HG03280 (cell line): ENCODE data around the gene WDR87.
"Not testable (repeated sequence)": the region's sequence is repeated elsewhere in the genome, so short reads cannot be mapped to it uniquely, and the experiment has no call there.

Experiments
- ATAC-seq: cut with Tn5 transposase; IDR thresholded peaks from one replicate; pipeline ENCODE4 v1.9.1; 2021; ENCODE audit warnings: mild to moderate bottlenecking, moderate library complexity; ENCODE audit not compliant: unreplicated experiment

Gene WDR87

GRCh38 chr19:37886571-37886970 lies 19.8 kb downstream of the WDR87 start:
- no peak for ATAC-seq

GRCh38 chr19:37885392-37885791 lies 21.0 kb downstream of the WDR87 start:
- no peak for ATAC-seq

- no peak for ATAC-seq
Measured at GRCh38 chr19:37877147-37877546, 29.2 kb downstream of the WDR87 start.

- no peak for ATAC-seq
Measured at GRCh38 chr19:37876032-37876431, 30.4 kb downstream of the WDR87 start.

DNA sequence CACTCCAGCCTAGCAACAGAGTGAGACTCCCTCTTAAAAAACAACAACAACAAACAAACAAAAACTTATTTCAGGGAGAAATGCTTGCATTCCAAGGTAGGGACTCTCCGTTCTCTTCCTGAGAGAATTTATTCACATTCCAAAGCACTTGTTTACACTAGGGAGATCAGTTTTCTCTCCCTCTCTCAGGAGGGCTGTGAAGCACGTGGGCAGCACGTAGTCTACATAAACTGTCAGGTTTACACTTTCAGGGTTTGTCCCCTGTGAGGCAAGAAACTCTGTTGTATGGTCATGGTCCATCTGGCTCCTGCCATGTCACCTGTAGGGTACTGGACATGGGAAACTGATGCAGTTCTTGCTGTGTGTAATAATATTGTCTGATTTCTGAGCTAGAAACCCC lies 31.6 kb downstream of the WDR87 start:
- ATAC-seq = no peak

DNA sequence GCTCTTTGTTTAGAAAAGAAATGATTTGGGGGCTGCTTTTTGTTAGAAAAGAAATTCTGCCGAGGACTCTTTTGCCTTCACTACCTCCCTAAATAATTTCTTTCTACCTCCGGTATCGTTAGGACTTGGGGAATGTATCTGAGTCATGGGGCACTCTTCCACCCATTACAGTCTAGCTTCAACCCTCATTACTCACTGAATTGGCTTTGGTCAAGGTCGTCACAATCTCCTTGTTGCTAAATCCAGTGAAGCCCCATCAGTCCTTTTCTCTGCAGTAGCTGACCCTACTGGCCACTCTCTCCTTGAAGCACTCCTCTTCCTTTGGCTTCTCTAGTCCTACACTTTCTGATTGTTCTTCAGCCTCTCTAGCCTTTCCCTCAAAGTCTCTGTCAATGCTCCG lies 34.0 kb downstream of the WDR87 start:
- ATAC-seq = no peak

- ATAC-seq = no peak
Measured at GRCh38 chr19:37869766-37870340, 36.5 kb downstream of the WDR87 start.

DNA sequence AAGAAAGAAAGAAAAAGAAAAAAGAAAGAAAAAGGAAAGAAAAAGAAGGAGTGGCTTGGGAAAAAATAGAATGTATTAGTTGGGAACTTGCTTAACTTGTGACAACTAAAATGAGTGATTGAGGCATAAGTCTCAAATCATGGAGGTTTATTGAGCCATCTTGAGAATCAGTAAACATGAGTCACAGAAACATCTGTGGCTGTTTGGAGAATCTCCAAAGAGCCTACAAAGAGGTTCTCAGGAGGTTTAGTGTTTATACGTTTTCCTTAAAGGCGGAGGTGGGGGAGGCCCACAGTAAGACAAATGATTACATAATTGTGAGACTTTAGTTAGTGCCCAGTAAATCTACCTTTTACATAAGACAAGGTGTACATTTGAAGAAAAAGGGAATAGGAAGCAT lies 38.6 kb downstream of the WDR87 start:
- ATAC-seq = no peak

GRCh38 chr19:37865930-37866329 lies 40.5 kb downstream of the WDR87 start:
- ATAC-seq = not testable (repeated sequence)

DNA sequence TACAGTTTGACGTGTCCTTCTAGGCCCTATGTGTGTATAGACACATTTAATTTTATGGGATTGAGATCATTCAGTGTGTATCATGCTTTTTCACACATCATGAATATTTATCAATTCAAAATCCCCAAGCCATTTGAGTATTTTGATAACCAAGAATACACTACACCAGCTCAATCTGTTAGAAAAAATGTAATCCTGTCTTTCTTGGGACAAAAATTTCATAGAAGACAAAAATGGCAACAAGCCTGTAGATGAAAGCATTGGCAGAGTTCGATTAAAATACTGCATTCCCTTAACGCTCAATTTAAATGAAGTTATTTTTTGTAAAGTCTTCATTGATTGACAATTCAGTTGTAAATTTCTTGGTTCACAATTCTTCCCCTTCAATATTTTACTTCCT lies 41.9 kb downstream of the WDR87 start:
- no peak for ATAC-seq

- no peak for ATAC-seq
Measured at GRCh38 chr19:37855098-37855497, 51.3 kb downstream of the WDR87 start.

DNA sequence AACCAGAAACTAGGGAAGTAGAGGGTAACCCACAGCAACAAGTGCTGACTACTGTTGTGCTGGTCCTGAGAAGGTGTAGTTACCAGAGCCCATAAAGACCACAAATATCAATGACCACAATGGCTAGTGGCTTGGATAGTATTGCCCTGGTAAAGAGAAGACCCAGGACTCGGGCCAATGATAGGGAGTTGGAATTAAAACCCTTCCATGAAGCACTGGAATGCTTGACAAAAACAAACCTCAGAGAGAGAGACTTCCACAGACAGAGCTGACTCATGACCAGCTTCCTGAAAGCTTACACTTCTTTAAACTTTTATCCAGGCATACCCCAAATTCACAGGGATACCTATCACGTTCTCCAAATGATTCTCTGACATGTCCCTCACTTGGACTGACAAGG lies 60.5 kb downstream of the WDR87 start:
- ATAC-seq = no peak
